GM18505 (cell line): ENCODE results near the gene PCYT1B.

Source experiments
- ATAC-seq: cut with Tn5 transposase; IDR thresholded peaks from one replicate; pipeline ENCODE4 v1.9.1; 2021; ENCODE audit not compliant: unreplicated experiment
- POLR2A ChIP-seq: IDR thresholded peaks from 4 replicates; pipeline ENCODE4 v1.6.1; 2011; ENCODE audit warnings: borderline replicate concordance; ENCODE audit not compliant: insufficient read depth, insufficient read length; ENCODE audit errors: extremely low read depth

PCYT1B gene

DNA sequence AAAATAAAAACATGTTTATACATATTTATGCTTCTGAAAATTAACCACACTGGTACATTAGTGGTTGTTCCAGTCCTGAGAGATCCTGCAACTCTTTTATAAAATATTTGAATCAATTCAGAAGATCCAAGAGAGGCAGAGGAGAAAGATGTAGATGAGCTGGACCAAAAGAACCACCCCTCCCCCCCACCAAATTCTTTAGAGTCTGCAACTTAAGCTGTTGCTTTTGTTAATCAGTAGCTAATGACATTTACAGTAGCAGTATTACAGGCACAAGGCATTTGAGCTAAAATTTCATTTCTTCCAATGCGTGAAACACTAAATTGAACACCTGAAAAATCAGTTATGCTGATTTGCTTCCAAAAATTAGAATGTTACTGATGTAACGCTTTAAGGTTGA, 120.5 kb downstream of the PCYT1B start:
- ATAC-seq: no peak
- TF ChIP-seq POLR2A: no peak

DNA sequence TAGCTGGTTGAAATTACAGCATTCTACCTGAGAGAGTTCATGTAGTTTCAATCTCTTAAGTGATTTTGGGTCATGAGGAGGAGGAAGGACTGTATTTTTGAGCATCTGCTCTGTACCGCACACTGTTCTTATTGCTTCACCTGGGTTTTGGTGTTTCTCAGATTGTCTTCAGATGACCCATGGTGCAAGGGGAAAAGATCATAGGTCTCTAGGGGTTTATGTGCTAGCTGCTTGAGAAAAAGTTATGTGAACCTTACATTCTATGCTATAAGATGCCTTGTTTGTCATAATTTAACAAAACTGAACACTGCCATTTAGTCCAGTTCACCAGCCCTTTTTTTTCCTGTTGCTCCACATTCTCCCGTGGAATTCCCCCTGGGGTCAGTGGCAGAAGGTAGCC, 121.7 kb downstream of the PCYT1B start:
- ATAC-seq: no peak
- no peak for TF ChIP-seq POLR2A

DNA sequence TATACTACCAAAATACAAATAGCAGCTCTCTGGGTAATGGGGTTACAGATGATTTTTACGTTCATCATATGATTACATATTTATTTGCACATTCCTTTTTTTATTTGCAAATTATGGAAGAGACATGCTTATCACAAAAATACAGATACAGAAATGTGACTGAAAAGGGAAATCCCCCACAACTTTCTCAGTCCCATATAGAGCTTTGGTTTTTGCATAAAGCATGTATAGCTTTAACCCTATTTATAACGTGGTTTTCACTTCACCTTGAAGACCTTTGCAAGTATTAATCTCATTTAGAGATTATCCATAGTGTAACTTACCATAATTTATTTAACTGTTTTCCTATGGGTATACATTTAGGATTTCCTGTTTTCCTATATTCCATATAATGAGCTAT, 126.7 kb downstream of the PCYT1B start:
- no peak for TF ChIP-seq POLR2A
- ATAC-seq: no peak

DNA sequence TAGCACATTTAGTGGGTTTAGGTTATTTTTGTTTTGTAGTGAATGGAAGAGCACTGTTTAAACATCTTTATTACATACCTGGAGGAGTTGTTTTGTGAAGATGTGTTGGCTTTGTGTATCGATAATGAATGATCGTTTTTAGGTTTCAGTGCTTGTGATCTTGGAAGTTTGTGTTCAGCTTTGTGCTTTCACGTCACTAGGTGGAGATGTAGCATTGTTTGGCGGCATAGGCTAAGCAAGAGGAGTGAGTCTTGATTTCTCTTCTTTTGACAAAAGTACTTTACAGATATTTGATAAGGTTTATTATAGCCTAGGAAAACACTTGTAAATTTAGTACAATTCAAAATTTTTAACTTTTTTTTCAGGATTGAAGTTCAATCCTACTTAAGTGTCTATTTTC, 131.7 kb downstream of the PCYT1B start:
- ATAC-seq: no peak
- no peak for TF ChIP-seq POLR2A

DNA sequence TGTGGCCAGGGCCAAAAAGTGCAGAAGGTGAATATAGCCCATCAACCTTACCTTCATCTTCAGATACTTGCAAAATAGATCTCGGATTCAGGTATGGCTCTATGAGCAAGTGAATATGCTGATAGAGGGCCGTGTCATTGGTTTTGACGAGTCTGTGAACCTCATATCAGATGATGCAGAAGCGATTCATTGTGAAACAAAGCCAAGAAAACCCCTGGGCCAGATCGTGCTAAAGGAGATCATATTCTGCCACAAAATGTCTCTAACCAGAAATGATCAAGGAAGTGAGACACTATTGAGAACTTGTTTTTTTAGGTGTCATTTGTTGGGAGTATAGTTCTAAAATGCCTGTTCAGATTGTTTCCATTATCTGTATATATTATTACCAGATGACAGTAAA, 133.7 kb downstream of the PCYT1B start:
- peak; percentile 93 for ATAC-seq

DNA sequence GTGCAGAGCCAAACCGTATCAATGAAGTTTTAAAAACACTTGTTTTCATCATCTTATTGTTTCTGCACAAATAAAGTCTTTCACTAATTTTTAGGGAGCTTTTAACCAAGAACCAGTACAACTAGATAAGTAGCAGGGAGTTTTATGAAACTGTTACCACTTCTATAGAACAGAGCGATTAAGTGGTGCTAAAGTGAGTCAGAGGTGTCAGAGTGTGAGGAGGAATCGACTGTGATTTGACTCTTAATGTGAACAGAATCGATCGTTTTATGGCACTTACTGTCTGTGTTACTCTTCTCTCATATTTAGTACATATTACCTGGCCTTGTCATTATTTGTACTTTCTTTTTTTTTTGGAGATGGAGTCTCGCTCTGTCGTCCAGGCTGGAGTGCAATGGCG, 138.8 kb downstream of the PCYT1B start:
- TF ChIP-seq POLR2A: no peak
- no peak for ATAC-seq

More for the DNA sequence above, 133.7 kb downstream of the PCYT1B start:
- TF ChIP-seq POLR2A: no peak
